Thoracic aorta (tissue), 2 donors: ENCODE results near the gene USP38. TPM values are rescaled to one million over a fixed set of nuclear protein-coding genes. Genes with fewer than 3 reads are reported as not detected.
A peak's percentile ranks its signal among the peaks of the same experiment; 100 is the strongest.

Experiments
- ATAC-seq: fragments of 150-250 bp; one replicate; pipeline ENCODE4 v1.8.0; 2017; ENCODE audit warnings: low read depth; ENCODE audit not compliant: insufficient number of reproducible peaks, low FRiP score
- DNase-seq: peaks from one replicate; pipeline ENCODE4 v3.0.0-alpha.2; 2020; ENCODE audit warnings: low spot score
- H3K27ac ChIP-seq, 2 donors: fragments of 200-600 bp; sonication (generic); 1 replicate in 1 of 2; 2 replicates in 1 of 2; pipeline ENCODE4 v1.5.1; 2016; ENCODE audit warnings: mild to moderate bottlenecking in 2 of 2, moderate library complexity in 2 of 2
- H3K27me3 ChIP-seq: fragments of 200-600 bp; sonication (generic); replicated peaks from 2 replicates; pipeline ENCODE4 v1.6.0; 2016; ENCODE audit warnings: mild to moderate bottlenecking; ENCODE audit not compliant: insufficient read depth
- H3K36me3 ChIP-seq: fragments of 200-600 bp; sonication (generic); one replicate; pipeline ENCODE4 v1.5.1; 2016
- H3K4me1 ChIP-seq, 2 donors: fragments of 200-600 bp; sonication (generic); 1 replicate in 1 of 2; 2 replicates in 1 of 2; pipeline versions ENCODE4 v1.5.1 to v1.6.0; 2016; ENCODE audit warnings: low read depth in 2 of 2, mild to moderate bottlenecking in 1 of 2; ENCODE audit not compliant: control insufficient read depth in 1 of 2
- H3K4me3 ChIP-seq: fragments of 200-600 bp; sonication (generic); 2 replicates; pipeline ENCODE4 v1.5.1; 2016; ENCODE audit warnings: mild to moderate bottlenecking
- H3K9me3 ChIP-seq: fragments of 200-600 bp; sonication (generic); 2 replicates; pipeline ENCODE4 v1.5.1; 2016
- total RNA-seq, 2 donors: library from RNA; depleted of rRNA; stranded (reverse); fragments of >200 nt; gene quantifications; one replicate each; pipeline versions ENCODE4 v1.1.0 to v1.2.3, GENCODE V29; 2016
- TF ChIP-seq, protein P1 (sequence below): fragments of 200-600 bp; sonication (generic); IDR thresholded peaks from one replicate; pipeline ENCODE4 v1.5.1; 2019; ENCODE audit warnings: antibody characterized with exemption

USP38 gene, protein sequence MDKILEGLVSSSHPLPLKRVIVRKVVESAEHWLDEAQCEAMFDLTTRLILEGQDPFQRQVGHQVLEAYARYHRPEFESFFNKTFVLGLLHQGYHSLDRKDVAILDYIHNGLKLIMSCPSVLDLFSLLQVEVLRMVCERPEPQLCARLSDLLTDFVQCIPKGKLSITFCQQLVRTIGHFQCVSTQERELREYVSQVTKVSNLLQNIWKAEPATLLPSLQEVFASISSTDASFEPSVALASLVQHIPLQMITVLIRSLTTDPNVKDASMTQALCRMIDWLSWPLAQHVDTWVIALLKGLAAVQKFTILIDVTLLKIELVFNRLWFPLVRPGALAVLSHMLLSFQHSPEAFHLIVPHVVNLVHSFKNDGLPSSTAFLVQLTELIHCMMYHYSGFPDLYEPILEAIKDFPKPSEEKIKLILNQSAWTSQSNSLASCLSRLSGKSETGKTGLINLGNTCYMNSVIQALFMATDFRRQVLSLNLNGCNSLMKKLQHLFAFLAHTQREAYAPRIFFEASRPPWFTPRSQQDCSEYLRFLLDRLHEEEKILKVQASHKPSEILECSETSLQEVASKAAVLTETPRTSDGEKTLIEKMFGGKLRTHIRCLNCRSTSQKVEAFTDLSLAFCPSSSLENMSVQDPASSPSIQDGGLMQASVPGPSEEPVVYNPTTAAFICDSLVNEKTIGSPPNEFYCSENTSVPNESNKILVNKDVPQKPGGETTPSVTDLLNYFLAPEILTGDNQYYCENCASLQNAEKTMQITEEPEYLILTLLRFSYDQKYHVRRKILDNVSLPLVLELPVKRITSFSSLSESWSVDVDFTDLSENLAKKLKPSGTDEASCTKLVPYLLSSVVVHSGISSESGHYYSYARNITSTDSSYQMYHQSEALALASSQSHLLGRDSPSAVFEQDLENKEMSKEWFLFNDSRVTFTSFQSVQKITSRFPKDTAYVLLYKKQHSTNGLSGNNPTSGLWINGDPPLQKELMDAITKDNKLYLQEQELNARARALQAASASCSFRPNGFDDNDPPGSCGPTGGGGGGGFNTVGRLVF
- total RNA-seq, result 10 to 100 TPM; 20.7 to 22.9 TPM

DNA sequence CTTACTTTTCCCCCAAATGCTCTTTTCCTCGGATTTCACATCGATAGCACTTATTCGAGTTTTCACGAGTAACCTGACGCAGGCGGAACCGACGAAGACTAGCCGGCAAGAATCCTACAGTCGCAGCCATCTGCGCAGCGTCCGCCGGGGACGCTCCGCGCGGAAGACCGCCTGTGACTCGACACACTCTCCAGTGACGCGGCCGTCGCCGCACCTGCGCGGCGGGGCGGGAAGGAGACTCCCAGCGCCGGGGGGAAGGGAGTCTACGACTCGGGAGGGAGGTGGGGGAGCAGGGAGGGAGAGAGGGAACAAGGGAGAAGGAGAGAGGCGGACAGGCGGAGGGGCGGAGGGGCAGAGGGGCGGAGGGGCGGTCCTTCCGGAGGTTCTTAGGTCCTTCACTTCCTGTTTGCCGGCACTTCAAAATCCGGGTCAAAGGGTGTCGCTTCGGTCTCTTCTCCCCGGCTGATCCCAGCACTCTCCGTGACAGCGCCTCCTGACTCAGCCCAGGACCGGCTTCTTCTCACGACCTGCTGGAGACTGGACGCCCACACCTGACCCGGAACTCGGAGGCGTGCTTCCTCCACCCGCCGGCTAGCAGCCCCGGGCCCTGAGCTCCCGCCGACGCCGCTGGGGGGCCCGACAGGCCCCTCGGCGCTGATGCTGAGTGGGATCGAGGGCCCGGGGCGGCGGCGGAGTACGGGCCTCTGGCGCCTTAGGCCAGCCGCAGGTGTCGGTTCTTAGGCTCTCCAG lies at the start of gene USP38:
USP38 (plus strand) TSS at position 415 of the 750 bp plus-strand sequence. CDS start 534 bp downstream, outside the sequence.
- Histone ChIP-seq H3K27me3 (no peaks in the 10 kb centered on the region), H3K4me3 (peak within 1 kb of the TSS; percentile 92), H3K4me1 (peaks cover 24 to 46% of the 10 kb centered on the region in 2 donors), H3K27ac (peak within 1 kb of the TSS; percentile 94 to 97), H3K36me3 (no peaks in the 10 kb centered on the region), H3K9me3 (no peaks in the 10 kb centered on the region)
- ATAC-seq (peak; percentile 97), DNase-seq (peak; percentile 84)
- TF ChIP-seq, protein P1, sequence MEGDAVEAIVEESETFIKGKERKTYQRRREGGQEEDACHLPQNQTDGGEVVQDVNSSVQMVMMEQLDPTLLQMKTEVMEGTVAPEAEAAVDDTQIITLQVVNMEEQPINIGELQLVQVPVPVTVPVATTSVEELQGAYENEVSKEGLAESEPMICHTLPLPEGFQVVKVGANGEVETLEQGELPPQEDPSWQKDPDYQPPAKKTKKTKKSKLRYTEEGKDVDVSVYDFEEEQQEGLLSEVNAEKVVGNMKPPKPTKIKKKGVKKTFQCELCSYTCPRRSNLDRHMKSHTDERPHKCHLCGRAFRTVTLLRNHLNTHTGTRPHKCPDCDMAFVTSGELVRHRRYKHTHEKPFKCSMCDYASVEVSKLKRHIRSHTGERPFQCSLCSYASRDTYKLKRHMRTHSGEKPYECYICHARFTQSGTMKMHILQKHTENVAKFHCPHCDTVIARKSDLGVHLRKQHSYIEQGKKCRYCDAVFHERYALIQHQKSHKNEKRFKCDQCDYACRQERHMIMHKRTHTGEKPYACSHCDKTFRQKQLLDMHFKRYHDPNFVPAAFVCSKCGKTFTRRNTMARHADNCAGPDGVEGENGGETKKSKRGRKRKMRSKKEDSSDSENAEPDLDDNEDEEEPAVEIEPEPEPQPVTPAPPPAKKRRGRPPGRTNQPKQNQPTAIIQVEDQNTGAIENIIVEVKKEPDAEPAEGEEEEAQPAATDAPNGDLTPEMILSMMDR, result no peak

DNA sequence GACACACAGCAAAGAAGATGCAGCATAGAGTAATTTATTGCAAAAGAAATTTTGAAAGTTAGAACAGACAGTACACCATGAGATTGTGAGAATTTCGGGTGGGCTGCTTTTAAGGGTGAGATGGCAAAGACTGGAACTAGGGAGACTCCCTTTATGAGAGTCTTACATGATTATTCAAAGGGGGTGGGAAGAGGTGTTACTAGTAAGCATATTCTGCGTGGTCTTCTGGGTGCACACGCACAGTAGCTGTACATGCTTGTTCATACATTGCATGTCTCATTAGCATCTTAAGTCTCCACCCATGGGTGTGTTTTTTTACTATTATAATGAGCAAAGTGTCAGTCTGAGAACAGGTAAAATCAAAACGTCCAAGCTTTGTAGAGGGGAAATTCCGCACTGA lies 49.4 kb upstream of the USP38 start:
- Histone ChIP-seq H3K4me1 (no peaks in the 10 kb centered on the region), H3K4me3 (no peak overlapping the region), H3K9me3 (no peaks in the 10 kb centered on the region), H3K27me3 (no peaks in the 10 kb centered on the region), H3K36me3 (no peaks in the 10 kb centered on the region), H3K27ac (no peak overlapping the region)
- DNase-seq (no peak), ATAC-seq (no peak)
- TF ChIP-seq, protein P1, result no peak

DNA sequence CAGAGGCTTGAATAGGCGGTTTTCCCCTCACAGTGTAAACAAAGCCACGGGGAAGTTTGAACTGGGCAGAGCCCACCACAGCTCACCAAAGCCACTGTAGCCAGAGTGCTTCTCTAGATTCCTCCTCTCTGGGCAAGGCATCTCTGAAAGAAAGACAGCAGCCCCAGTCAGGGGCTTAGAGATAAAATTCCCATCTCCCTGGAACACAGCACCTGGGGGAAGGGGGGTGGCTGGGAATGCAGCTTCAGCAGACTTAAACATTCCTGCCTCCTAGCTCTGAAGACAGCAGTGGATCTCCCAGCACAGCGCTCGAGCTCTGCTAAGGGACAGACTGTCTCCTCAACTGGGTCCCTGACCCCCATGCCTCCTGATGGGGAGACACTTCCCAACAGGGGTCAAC lies 44.0 kb upstream of the USP38 start:
- Histone ChIP-seq H3K27ac (no peak overlapping the region), H3K4me3 (no peak overlapping the region), H3K27me3 (no peaks in the 10 kb centered on the region), H3K4me1 (no peaks in the 10 kb centered on the region), H3K9me3 (peaks cover 2% of the 10 kb centered on the region), H3K36me3 (no peaks in the 10 kb centered on the region)
- ATAC-seq (no peak), DNase-seq (no peak)
- TF ChIP-seq, protein P1, result no peak

DNA sequence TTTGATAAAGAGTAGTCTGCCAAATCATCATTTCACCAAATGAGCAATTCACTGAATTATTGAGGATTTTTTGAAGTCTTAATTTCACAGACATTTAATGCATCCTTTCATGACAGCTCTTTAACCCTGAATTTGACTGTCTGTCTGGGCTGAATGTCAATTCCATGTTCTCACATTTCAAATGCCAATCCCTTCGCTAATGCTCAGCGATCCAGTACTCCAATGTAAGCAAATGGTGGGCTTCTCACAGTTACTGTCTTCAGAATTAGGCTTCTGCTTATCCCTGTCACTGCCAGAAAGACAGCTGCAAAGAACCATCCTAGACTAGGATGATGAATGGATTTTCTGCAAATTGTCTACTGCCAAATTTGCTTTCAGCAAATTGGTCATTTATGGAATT lies 36.2 kb upstream of the USP38 start:
- Histone ChIP-seq H3K36me3 (no peaks in the 10 kb centered on the region), H3K4me1 (no peaks in the 10 kb centered on the region)

More for the DNA sequence above, 36.2 kb upstream of the USP38 start:
- no peak overlapping the region for H3K4me3 ChIP-seq
- DNase-seq (no peak), ATAC-seq (no peak)
- TF ChIP-seq, protein P1, result no peak
- H3K27ac ChIP-seq, result no peak overlapping the region
- peaks cover 45% of the 10 kb centered on the region for H3K9me3 ChIP-seq
- H3K27me3 ChIP-seq, result no peaks in the 10 kb centered on the region
